ENCODE measurements around the gene ETS1. TPM values are rescaled to one million over a fixed set of nuclear protein-coding genes. Genes with fewer than 3 reads are reported as not detected.

ETS1 gene
- total RNA-seq, 1 experiment from 2014 or later = 135 TPM

- Histone ChIP-seq H3K36me3 (ENCODE audit: insufficient read depth, low read length) (peaks cover 46% of the 10 kb centered on the region), H3K9me3 (ENCODE audit: low read length) (no peaks in the 10 kb centered on the region), H2AFZ (ENCODE audit: low read length) (no peak overlapping the region), H3K79me2 (ENCODE audit: low read length) (peaks cover 94% of the 10 kb centered on the region), H4K20me1 (ENCODE audit: insufficient read depth, low read depth, low read length) (peaks cover 52% of the 10 kb centered on the region), H3K9ac (ENCODE audit: low read length) (peak overlapping the region; percentile 96), H3K4me2 (ENCODE audit: low read depth, low read length, poor library complexity, severe bottlenecking) (peak overlapping the region; percentile 78), H3K27me3 (ENCODE audit: low read length) (no peaks in the 10 kb centered on the region), H3K27ac (ENCODE audit: low read length) (peak overlapping the region; percentile 96), H3K9me2 (replicated peaks; ENCODE audit: insufficient read depth, low read length) (no peaks in the 10 kb centered on the region), H3K4me1 (ENCODE audit: low read length) (peaks cover 75% of the 10 kb centered on the region), H3K4me3 (ENCODE audit: low read length) (peak overlapping the region; percentile 93)
- DNase-seq = peak; percentile 40
Observed at GRCh38 chr11:128517451-128518230, 69.7 kb downstream of the ETS1 start.

DNA sequence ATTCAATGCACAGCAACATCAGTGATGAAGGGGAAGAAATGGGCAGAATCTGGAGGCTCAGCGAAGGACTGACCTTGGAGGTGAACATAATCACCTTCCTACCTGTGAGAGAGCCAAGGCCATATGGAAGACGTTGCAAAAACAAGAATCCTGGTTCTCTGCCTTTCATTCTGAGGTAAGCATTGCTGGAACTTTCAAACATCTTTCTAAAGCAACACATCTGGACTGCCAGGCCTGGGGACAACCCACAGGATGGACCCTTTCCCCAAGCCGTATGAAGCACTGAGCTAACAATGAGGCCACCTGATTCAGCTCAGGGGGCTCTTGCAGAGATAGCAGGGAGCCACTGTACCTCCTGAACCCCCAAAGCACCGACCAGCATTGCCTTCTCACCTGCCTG lies 70.5 kb downstream of the ETS1 start:
- Histone ChIP-seq H3K79me2 (ENCODE audit: low read length) (peaks cover 100% of the 10 kb centered on the region), H3K9me2 (replicated peaks; ENCODE audit: insufficient read depth, low read length) (no peaks in the 10 kb centered on the region), H3K4me3 (ENCODE audit: low read length) (peak overlapping the region; percentile 93; the same call in 1 of the 2 replicates), H2AFZ (ENCODE audit: low read length) (no peak overlapping the region), H3K9me3 (ENCODE audit: low read length) (no peaks in the 10 kb centered on the region), H3K36me3 (ENCODE audit: insufficient read depth, low read length) (peaks cover 46% of the 10 kb centered on the region), H3K27me3 (ENCODE audit: low read length) (no peaks in the 10 kb centered on the region), H3K4me1 (ENCODE audit: low read length) (peaks cover 80% of the 10 kb centered on the region), H3K9ac (ENCODE audit: low read length) (peak overlapping the region; percentile 96; the same call in 1 of the 2 replicates), H3K27ac (ENCODE audit: low read length) (peak overlapping the region; percentile 96), H3K4me2 (ENCODE audit: low read depth, low read length, poor library complexity, severe bottlenecking) (peak overlapping the region; percentile 78), H4K20me1 (ENCODE audit: insufficient read depth, low read depth, low read length) (peaks cover 59% of the 10 kb centered on the region)
- DNase-seq = peak; percentile 37

DNA sequence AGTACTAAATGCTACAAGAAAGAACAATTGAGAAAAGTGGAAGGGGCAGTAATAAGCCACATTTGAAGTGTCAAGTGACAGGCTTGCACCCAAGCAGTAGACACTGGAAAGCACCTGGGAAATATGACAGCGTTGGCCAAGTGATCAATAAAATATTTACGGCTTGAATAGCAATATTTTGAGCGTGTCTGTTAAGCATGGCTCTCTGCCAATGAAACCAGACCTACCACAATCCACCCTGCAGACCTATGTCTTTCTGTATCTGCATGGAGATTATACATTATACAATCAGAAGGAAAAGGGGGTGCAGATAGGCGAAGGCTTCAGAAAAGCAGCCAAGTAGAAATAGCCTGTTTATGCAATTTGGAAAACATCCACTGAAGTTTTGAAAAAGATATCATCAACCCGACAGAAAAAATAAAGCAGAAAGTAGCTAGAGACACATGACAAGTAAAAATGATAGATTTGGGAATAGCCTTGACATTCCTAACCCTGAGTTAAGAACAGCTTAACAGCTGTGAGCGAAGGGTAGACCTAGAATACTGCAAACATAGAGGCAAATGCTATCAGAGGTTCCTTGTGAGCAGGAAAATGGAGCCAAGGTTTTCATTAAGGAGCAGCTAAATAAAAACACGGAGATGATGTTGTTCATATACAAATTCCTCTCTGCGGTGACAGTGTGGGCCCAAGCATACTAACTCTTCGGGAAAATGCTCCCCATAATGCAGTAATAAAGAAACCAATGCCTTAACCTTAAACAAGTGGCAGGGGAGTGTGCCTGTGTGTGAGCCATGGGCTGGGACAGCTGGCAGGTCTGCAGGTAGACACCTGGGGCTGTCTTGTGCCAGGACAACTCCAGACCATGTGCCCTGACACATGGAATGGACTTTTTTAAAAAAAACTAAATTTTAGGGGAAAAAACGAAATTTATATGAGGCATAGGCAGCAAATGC lies 71.3 kb downstream of the ETS1 start:
- Histone ChIP-seq H3K79me2 (ENCODE audit: low read length) (peaks cover 100% of the 10 kb centered on the region), H3K27ac (ENCODE audit: low read length) (peak overlapping the region; percentile 96), H3K9me2 (replicated peaks; ENCODE audit: insufficient read depth, low read length) (no peaks in the 10 kb centered on the region), H3K9ac (ENCODE audit: low read length) (peak overlapping the region; percentile 96; the same call in 1 of the 2 replicates), H3K4me1 (ENCODE audit: low read length) (peaks cover 88% of the 10 kb centered on the region), H3K36me3 (ENCODE audit: insufficient read depth, low read length) (peaks cover 45% of the 10 kb centered on the region), H3K9me3 (ENCODE audit: low read length) (no peaks in the 10 kb centered on the region), H3K4me3 (ENCODE audit: low read length) (no peak overlapping the region; the same call in 1 of the 2 replicates), H3K4me2 (ENCODE audit: low read depth, low read length, poor library complexity, severe bottlenecking) (peak overlapping the region; percentile 78), H3K27me3 (ENCODE audit: low read length) (no peaks in the 10 kb centered on the region), H2AFZ (ENCODE audit: low read length) (no peak overlapping the region), H4K20me1 (ENCODE audit: insufficient read depth, low read depth, low read length) (peaks cover 62% of the 10 kb centered on the region)
- peak; percentile 38 for DNase-seq

GRCh38 chr11:128515086-128515485 lies 72.3 kb downstream of the ETS1 start:
- Histone ChIP-seq H3K9me2 (replicated peaks; ENCODE audit: insufficient read depth, low read length) (no peaks in the 10 kb centered on the region), H3K36me3 (ENCODE audit: insufficient read depth, low read length) (peaks cover 36% of the 10 kb centered on the region; the same call in 1 of the 2 replicates), H3K4me2 (ENCODE audit: low read depth, low read length, poor library complexity, severe bottlenecking) (peak overlapping the region; percentile 78), H3K9ac (ENCODE audit: low read length) (peak overlapping the region; percentile 17; the same call in 1 of the 2 replicates), H3K27ac (ENCODE audit: low read length) (peak overlapping the region; percentile 96), H4K20me1 (ENCODE audit: insufficient read depth, low read depth, low read length) (peaks cover 72% of the 10 kb centered on the region), H3K27me3 (ENCODE audit: low read length) (no peaks in the 10 kb centered on the region), H3K4me3 (ENCODE audit: low read length) (no peak overlapping the region), H3K4me1 (ENCODE audit: low read length) (peaks cover 98% of the 10 kb centered on the region), H3K9me3 (ENCODE audit: low read length) (no peaks in the 10 kb centered on the region), H2AFZ (ENCODE audit: low read length) (no peak overlapping the region), H3K79me2 (ENCODE audit: low read length) (peaks cover 100% of the 10 kb centered on the region)
- DNase-seq = no peak

- Histone ChIP-seq H3K4me1 (ENCODE audit: low read length) (peaks cover 100% of the 10 kb centered on the region), H3K27ac (ENCODE audit: low read length) (peak overlapping the region; percentile 96), H3K79me2 (ENCODE audit: low read length) (peaks cover 100% of the 10 kb centered on the region), H3K9me3 (ENCODE audit: low read length) (no peaks in the 10 kb centered on the region), H3K9ac (ENCODE audit: low read length) (no peak overlapping the region; the same call in 1 of the 2 replicates), H4K20me1 (ENCODE audit: insufficient read depth, low read depth, low read length) (peaks cover 77% of the 10 kb centered on the region), H3K36me3 (ENCODE audit: insufficient read depth, low read length) (peaks cover 36% of the 10 kb centered on the region; the same call in 1 of the 2 replicates), H3K27me3 (ENCODE audit: low read length) (no peaks in the 10 kb centered on the region), H3K9me2 (replicated peaks; ENCODE audit: insufficient read depth, low read length) (no peaks in the 10 kb centered on the region), H3K4me2 (ENCODE audit: low read depth, low read length, poor library complexity, severe bottlenecking) (peak overlapping the region; percentile 42), H3K4me3 (ENCODE audit: low read length) (no peak overlapping the region), H2AFZ (ENCODE audit: low read length) (no peak overlapping the region)
- DNase-seq = peak; percentile 36
Observed at GRCh38 chr11:128513915-128514681, 73.3 kb downstream of the ETS1 start.

GRCh38 chr11:128512474-128512996 lies 74.8 kb downstream of the ETS1 start:
- H2AFZ ChIP-seq (ENCODE audit: low read length) = no peak overlapping the region
- no peak for DNase-seq
- no peaks in the 10 kb centered on the region for H3K9me2 ChIP-seq (replicated peaks; ENCODE audit: insufficient read depth, low read length)
- H3K4me3 ChIP-seq (ENCODE audit: low read length) = no peak overlapping the region
- H3K27me3 ChIP-seq (ENCODE audit: low read length) = no peaks in the 10 kb centered on the region
- no peaks in the 10 kb centered on the region for H3K9me3 ChIP-seq (ENCODE audit: low read length)
- peaks cover 70% of the 10 kb centered on the region; the same call in 1 of the 2 replicates for H4K20me1 ChIP-seq (ENCODE audit: insufficient read depth, low read depth, low read length)
- H3K4me1 ChIP-seq (ENCODE audit: low read length) = peaks cover 100% of the 10 kb centered on the region
- no peak overlapping the region for H3K9ac ChIP-seq (ENCODE audit: low read length)
- H3K27ac ChIP-seq (ENCODE audit: low read length) = 0 out of 2 replicates have a peak overlapping the region, but pooled peaks have one; percentile 69
- peaks cover 33% of the 10 kb centered on the region; the same call in 1 of the 2 replicates for H3K36me3 ChIP-seq (ENCODE audit: insufficient read depth, low read length)
- peaks cover 100% of the 10 kb centered on the region for H3K79me2 ChIP-seq (ENCODE audit: low read length)
- H3K4me2 ChIP-seq (ENCODE audit: low read depth, low read length, poor library complexity, severe bottlenecking) = peak overlapping the region; percentile 19

DNA sequence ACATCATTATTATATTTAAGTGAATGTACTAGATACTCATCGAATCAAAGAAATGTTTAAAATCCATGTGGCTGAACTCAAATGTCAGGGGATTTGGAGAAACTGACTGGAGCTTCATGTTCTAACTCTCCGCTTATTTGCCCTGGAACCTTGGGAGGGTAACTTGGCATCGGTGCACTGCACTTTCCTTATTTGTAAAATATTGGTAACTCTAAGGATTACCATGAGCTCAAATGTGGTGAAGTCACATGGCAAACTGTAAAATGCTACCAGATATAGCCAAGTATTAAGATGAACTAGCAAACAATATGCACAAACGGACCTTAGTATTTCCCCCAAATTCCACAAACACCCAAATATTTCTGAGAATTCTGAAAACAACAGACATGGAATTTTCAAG lies 75.6 kb downstream of the ETS1 start:
- Histone ChIP-seq H3K9me2 (replicated peaks; ENCODE audit: insufficient read depth, low read length) (no peaks in the 10 kb centered on the region), H2AFZ (ENCODE audit: low read length) (no peak overlapping the region), H3K27ac (ENCODE audit: low read length) (peak overlapping the region; percentile 69; the same call in 1 of the 2 replicates), H3K9ac (ENCODE audit: low read length) (no peak overlapping the region), H4K20me1 (ENCODE audit: insufficient read depth, low read depth, low read length) (peaks cover 67% of the 10 kb centered on the region; the same call in 1 of the 2 replicates), H3K9me3 (ENCODE audit: low read length) (no peaks in the 10 kb centered on the region), H3K27me3 (ENCODE audit: low read length) (no peaks in the 10 kb centered on the region), H3K4me2 (ENCODE audit: low read depth, low read length, poor library complexity, severe bottlenecking) (peak overlapping the region; percentile 19), H3K4me1 (ENCODE audit: low read length) (peaks cover 100% of the 10 kb centered on the region), H3K36me3 (ENCODE audit: insufficient read depth, low read length) (peaks cover 30% of the 10 kb centered on the region; the same call in 1 of the 2 replicates), H3K4me3 (ENCODE audit: low read length) (no peak overlapping the region), H3K79me2 (ENCODE audit: low read length) (peaks cover 100% of the 10 kb centered on the region)
- peak; percentile 37 for DNase-seq
